GM21529 (cell line): Measurements from ENCODE around the gene APOF.
"Not testable (repeated sequence)": the region's sequence is repeated elsewhere in the genome, so short reads cannot be mapped to it uniquely, and the experiment has no call there.

Experiments used
- ATAC-seq: cut with Tn5 transposase; IDR thresholded peaks from one replicate; pipeline ENCODE4 v1.9.1; 2021; ENCODE audit not compliant: unreplicated experiment

Gene APOF

DNA sequence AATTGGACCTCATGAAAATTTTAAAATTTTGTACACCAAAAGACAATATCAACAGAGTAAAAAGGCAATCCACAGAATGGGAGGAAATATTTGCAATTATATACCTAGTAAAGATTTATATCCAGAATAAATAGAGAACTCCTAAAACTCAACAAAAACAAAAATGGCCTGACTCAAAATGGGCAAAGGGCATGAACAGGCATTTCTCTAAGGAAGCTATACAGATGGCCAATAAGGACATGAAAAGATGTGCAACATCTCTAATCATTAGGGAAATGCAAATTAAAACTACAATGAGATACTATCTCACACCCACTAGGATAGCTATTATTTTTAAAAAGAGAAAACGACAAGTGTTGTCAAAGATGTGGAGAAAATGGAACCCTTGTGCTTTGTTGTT, 10.9 kb upstream of the APOF start:
- no peak for ATAC-seq

DNA sequence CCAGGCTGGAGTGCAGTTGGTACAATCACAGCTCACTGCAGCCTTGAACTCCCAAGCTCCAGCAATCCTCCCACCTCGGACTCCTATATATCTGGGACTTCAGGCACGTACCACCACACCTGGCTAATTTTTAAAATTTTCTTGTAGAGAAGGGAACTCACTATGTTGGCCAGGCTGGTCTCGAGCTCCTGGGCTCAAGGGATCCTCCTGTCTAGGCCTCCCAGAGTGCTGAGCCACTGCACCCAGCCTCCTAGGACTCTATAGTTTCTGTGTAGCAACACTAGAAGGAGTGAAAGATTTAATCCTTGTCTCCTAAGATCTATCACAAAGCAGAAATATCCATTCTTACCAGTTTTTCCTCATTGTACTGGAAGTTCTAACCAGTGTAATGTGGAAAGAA, 4.3 kb upstream of the APOF start:
- ATAC-seq: no peak

DNA sequence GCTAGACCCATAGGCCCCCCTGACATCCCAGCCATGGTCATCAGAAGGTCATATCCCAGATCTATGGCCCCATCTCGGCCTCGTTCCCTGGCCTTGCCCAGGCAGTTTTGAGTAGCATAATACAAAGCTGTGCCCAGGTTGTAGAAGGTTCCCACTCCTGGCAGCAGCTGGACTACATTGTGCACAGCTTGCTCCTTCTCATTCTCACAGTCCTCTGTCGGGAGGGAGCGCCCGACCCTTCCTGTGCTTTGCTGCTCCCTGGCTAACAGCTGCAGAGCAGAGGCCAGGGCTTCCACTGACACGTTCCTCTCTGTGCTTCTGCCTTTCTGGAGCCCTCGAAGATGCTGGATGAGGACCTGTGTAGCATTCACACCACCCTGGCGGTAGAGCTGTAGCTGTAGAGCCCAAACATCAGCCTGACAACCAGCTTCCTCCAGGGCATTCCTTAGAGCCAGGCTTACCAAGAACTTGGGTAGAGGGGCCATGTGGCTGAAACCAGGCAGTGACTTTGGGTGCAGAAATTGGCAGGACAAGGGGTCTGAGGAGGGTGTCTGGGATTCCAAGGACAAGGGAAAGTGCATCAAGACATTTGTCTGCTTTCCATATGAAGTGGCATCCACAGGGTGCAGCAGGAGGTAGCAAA, 1.0 kb downstream of the APOF start:
- no peak for ATAC-seq

DNA sequence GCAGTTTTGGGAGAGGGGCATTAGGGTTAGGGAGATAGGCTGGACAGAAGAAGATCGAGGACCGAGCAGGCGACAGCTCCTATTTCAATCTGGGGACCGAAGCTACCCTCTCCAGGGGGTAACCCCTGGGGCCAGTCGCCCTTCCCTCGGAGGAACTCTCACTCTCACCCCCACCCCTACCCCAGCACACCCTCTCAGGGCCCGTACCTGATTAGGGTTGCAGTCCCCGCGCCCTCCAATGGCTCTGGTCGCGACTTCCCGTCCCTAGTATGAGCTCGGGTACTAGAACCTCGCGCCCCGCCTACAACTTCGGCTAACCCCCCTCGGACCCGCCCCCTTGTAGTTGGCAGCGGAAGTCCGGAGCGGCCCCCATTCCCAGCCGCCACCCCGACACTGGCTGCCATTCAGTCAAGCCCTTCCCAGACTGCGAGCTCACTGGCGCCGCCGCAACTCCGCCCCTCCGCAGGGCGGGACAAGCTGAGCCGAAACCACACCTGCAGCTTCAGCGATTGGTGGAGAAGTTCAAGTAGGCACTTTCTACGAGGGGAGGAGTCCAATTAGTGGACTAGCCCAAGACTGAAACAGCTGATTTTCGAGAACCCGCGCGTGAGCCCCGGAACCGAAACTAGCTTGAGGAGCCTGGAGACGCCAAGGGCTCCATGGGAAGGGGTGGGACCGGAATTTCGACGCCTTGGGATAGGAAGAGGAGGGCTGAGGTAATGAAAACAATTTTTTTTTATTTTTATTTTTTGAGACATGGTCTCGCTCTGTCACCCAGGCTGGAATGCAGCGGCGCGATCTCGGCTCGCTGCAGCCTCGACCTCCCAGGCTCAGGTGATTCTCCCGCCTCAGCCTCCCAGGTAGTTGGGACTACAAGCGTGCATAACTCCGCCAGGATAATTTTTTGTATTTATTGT, 2.5 kb downstream of the APOF start, which contains the start of gene STAT2:
STAT2 (minus strand) TSS at position 257 of the 917 bp plus-strand sequence. CDS start 3,536 bp downstream, outside the sequence.
- ATAC-seq: peak; percentile 93

DNA sequence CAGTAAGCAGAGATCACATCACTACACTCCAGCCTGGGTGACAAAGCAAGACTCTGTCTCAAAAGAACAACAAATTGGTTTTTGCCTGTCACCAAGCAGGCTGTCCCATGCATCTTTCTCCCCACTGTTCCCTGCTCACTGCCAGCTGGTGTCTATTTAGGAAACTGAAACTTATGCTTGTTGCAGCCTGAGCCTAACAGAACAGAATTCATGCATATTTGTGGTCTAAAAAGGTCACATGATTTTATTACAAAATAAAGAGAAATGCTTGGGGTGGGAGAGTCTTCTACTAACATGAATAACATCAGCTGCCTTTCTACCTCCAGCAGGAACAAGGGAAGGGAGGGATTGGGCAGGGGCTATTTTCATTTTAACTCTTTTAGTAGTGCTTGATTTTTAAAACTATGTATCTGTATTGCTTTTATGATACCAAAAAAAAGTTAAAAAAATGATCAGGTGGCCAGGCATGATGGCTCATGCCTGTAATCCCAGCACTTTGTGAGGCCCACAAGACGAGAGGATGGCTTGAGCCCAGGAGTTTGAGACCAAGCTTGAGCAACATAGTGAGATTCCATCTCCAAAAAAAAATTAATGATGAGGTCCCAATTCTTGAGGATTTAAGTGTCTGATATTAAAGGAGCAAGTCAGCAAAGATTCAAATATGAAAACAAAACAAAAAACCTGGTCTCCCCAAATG, 3.7 kb downstream of the APOF start:
- no peak for ATAC-seq

DNA sequence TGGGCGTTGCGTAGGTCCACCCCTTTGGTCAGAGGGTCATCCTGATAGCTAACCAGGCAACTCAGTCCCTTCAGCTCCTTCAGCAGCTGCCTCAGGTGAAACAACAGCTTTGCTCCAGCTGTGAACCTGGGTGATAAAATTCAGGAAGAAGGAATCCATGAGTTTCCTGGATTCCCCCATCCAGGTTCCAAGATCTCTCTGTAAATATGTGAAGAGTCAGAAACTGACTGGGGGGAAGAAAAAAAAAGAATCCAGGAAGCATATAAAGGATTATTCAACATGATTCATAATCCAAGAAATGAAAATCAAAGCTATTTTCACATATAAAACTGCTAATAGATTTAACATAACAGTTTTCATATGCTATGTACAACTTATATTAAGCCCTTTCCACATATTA, 11.3 kb downstream of the APOF start:
- ATAC-seq: no peak

DNA sequence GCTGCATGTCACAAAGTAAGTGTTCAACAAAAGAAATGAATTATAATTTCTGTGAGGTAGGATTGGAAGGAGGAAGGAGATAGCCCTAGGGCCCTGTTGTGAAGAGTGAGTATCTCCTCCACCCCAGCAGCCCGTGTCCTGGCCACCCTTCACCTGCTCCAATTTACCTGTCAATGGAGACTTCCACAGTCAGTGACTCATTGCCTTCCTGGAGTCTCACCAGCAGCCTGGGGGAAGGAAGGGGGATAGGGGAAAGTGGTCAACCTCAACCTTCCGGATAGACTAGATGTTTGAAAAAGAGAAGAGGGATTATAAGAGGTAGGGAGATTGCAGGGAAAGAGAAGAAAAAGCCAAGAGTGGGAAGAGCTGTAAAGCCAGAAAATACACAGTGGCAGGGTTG, 12.0 kb downstream of the APOF start:
- no peak for ATAC-seq

DNA sequence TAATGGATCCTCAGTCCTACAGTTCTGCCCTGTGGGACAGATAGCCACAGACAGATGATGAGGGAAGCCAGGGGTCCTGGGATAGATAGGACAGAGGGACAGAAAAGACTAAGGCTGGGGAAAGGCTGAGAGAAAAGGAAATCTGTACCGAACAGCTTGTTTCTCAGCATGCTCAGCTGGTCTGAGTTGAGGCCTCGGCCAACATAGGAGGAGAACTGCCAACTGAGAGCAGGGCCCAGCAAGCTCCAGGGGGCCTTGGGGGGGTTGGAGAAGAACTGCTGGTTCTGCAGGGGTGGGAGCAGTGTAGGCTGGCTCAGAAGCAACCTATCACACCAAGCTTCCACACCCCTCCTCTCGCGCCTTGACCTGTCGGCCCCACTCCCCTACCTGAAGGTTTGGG, 13.9 kb downstream of the APOF start:
- ATAC-seq: no peak

DNA sequence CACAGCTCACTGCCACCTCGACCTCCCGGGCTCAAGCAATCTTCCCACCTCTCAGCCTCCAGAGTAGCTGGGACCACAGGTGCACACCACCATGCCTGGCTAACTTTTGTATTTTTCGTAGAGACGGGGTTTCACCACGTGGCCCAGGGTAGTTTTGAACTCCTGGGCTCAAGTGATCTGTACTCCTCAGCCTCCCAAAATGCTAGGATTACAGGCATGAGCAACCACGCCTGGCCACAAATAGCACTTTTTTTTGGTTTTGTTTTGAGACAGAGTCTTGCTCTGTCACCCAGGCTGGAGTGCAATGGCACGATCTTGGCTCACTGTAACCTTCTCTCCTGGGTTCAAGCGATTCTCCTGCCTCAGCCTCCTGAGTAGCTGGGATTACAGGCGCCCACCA, 15.4 kb downstream of the APOF start:
- not testable (repeated sequence) for ATAC-seq

DNA sequence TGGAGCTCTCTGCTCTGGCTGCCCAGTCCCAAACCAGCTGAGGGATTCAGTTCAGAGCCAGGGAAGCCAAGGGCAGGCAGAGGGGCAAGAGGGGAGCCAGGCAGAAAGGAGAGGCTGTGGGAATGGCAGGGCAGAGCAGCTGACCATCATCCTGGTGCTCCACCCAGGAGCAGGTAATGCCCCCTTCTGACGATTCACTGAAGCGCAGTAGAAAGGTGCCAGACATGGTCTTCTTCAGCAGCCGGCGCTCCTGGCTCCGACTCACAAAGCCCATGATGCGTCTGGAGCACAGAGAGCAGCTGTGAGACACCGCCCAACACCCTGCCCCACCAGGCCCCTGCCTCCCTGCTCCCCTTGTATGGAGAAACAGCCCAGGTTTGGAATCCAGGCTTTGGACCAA, 16.0 kb downstream of the APOF start:
- no peak for ATAC-seq

DNA sequence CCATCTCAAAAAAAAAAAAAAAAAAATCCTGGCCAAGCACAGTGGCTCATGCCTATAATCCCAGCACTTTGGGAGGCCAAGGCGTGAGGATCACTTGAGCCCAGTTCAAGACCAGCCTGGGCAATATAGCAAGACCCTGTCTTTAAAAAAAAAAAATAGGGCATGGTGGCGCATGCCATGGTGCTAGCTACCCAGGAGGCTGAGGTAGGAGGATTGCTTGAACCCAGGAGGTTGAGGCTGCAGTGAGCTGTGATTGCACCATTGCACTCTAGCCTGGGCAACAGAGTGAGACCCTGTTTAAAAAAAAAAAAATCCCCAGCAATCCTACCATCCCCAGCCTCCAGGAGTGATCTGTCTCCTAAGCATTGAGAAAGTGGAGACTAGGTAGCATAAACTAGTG, 20.4 kb downstream of the APOF start:
- not testable (repeated sequence) for ATAC-seq

DNA sequence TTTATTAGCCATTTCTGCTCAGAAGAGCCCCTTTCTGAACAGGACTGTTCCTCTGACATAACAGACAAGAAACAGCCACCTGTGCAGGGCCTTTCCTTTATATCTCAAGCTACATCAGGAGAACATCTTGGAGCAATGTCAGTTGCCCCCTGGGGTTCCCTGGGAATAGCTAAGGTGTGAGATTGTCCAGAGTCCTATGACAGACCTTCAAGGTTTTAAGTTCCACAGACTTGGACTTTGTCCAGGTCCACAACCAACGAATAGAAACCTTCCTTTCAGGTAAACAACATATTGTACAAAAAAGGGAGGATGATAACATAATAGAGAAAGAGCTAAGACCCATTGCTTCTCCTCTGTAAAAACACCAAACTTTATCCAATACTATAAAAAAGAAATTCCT, 21.0 kb downstream of the APOF start:
- ATAC-seq: no peak

DNA sequence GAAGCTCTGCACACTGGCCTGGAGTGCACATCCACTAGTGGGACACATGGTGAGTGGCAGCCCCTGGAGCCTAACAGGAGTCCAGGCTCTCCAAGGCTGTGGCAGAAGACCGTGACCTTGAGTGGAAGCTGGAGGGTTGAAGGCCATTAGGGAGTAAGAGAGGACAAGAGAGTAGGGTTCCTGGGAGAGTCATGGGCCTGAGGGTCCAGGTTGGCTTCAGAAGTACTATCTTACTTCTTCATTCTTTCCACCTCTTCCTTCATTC, 23.6 kb downstream of the APOF start:
- no peak for ATAC-seq

DNA sequence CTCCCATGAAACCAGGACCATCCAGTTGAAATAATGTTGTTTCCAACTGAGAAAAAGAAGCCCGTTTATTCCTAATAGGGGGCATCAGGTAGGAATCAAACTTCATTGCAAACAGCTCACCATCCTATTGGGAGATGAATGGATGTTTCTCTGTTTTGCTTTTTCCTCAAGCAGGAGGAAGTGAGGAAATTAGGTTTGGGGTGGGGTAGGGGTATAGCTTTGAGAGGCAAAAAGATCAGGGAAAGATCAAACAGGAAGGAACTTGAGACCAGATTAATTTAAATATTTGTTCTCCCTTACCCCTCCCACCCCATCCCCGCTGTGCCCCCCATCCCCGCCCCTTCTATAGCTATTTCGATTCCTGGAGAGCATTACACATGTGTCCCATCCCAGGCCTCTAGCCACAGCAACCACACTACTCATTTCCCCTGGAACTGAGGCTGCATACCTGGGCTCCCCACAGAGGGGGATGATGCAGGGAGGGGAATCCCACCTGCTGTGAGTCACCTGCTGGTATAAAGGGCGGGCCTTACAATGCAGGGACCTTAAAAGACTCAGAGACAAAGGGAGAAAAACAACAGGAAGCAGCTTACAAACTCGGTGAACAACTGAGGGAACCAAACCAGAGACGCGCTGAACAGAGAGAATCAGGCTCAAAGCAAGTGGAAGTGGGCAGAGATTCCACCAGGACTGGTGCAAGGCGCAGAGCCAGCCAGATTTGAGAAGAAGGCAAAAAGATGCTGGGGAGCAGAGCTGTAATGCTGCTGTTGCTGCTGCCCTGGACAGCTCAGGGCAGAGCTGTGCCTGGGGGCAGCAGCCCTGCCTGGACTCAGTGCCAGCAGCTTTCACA, 24.1 kb downstream of the APOF start, which contains the start of gene IL23A:
IL23A (plus strand) TSS at position 577 of the 850 bp plus-strand sequence; CDS start at position 738, 161 bp downstream.
- ATAC-seq: peak; percentile 33

DNA sequence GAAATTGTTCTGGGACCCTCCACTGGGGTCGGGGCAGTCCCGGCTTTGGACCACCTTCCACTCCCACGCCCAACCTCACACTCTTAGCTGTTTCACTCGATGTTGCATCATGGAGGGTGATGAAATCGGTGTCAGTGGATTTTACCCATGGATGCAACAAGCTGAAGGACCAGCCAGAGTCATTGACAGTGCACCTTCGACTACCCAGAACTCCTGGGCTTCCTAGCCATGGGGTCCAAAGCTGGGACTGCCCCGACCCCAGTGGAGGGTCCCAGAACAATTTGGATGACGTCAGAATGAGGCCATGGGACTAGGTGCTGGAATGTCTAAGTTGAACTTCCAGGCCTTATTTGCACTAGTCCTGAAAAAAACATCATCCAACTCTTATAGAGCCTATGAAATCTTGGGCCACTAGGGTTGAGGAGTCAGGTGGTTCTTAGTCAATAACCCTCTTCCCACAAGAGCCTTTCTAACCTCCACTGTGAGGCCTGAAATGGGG, 24.9 kb downstream of the APOF start:
- no peak for ATAC-seq

DNA sequence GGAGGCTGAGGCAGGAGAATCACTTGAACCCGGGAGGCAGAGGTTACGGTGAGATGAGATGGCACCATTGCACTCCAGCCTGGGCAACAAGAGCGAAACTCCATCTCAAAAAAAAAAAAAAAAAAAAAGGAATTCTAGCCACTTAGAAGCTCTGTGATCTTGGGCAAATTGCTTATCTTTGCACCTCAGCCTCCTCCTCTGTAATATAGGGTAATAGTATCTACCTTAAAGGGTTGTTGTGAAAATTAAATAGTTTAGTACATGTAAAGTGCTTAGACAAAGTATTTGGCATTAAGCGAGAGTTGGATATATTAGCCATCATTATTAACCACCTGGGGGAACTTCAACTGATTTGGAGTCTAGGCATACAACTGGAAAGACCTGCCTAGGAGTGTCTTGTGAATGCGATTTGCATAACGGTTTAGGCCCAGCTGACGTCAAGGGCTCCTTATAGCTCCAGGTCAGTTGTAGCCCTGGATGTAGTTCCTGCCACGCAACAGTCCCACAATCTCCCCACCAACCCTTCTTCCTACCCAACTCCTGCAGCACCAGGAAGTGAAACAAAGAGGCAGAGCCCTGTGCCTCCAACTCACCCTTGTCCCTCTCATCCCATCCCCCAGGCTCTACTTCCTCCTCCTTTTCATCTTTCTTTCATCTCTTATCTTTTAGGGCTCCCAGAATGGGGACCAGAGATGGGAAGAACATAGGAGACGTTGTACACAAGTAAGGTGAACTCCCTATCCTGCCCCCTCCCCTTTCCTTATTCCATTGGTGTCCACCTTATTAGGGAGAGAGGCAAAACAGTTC, 26.1 kb downstream of the APOF start:
- ATAC-seq: no peak

DNA sequence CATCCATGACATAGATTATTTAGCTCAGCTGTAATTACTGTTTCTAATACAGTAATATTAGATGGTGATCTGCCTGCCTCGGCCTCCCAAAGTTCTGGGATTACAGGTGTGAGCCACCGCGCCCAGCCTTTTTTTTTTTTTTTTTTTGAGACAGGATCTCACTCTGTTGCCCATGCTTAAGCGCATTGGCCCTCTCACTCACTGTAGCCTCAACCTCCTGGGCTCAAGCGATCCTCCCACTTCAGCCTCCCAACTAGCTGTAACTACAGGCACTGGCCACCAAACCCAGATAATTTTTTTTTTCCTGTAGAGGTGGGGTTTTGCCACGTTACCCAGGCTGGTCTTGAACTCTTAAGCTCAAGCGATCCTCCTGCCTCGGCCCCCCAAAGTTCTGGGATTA, 27.1 kb downstream of the APOF start:
- ATAC-seq: not testable (repeated sequence)

DNA sequence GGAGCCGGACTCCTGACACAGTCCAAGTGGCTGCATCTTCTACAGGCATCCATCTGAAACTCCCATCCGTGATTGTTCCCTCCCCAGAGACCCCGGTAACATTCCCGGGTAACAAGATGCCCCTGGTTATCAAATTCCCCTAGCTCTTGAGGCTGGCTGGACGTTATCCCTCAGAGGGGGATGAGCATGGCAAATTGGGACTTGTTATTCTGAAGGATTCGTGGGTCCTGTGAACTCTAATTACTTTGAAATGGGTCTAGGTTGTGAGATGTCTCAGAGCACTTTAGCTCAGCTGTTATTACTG, 28.2 kb downstream of the APOF start:
- no peak for ATAC-seq

DNA sequence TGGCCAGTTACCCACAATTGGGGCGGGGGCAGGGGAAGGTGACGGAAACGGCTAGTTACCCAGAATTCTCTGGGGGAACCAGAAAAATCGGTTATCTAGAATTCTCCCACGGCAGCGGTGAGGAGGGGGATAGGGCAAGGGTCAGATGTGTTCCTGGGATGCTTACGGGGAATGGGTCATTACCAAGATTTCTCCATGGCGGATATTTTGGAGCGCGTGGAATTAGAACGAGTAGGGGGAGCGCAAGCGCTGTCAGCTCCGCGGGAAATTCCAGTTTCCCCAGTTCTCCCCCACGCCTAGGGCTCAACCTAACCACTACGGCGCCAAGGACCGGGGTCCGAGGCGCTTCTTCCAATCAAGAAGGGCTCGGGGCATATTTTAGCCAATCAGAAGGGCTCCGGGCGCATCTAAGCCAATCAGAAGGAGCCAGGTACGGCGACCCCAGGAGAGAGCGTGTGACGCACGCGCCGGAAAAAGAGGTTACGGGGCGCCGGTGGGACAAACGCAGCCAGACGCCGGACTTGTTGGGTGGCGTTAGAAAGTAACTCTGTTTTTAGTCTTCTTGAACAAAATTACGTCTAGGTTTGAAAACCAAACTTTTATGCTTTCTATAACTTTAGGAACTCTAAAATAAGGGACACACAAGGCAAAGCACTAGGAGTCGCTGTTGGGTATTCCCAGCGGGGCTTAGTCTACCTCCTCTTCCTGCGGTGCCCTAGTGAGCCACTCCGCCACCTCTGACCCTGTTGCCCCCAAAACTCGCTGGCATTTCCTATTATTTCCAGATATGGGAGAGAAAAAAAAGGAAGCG, 28.8 kb downstream of the APOF start, which contains the start of gene PAN2:
PAN2 (minus strand) TSS at position 322 of the 811 bp plus-strand sequence. CDS start 906 bp downstream, outside the sequence.
- peak; percentile 96 for ATAC-seq
